NCI-H187 treated with DMSO at 0.1 percent for 48 hours (cell line): ENCODE results near the gene RAB36.
A peak's percentile ranks its signal among the peaks of the same experiment; 100 is the strongest.

Experiments
- DNase-seq: peaks from one replicate; lab custom pipeline; 2025; lab: John Stamatoyannopoulos, UW

Gene RAB36

GRCh38 chr22:23182309-23183060 is 37.2 kb downstream of the RAB36 start:
- peak; percentile 43 for DNase-seq

DNA sequence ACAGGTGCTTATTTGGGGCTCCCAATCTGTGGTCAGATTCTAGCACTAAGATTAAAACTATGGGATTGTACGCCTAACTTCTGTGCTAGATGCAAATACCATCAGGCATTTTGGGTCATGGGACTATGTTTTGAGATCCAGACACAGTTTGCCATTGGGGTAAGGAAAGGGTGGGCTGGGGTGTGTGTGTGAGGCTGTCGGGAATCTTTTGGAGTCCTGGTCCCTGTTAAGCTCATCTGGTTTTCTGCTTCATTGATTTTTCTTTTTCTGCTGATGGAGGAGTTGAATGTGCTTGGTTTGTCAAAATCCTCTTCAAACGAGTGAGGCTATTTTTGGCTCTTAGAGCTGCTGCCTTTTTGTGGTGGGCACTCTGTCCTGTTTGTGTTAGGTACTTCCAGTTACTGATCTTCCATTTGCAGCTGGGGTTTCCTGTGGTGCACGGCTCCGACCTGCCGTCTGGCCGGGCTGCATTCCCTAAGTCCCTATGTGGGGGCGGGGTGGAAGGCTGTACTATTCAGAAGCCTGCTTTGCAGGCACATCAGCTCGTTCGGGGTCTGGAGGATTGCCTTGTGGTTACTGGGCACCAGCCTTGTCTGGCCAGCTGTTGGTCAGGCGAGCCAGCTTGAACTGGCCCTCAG is 37.9 kb downstream of the RAB36 start:
- DNase-seq = no peak

- DNase-seq = no peak
These were observed 39.0 kb downstream of the RAB36 start for GRCh38 chr22:23184100-23184763.

DNA sequence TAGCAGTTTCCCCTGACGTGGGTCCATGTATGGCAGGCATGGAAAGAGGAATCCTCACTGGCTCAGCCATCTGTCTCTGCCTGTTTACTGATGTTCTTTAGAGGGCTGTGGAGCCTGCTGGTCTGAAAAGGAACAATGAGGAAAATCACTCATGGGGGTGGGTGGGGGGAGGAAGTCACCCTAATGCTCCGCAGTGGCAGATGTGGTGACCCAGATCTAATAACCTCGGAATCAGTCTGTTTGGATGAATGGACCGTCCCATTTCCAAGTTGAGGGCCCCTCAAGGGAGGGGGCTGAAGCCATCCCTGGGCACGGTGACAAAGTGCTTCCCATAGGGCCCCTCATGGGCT is 39.5 kb downstream of the RAB36 start:
- no peak for DNase-seq

- no peak for DNase-seq
These were observed 41.9 kb downstream of the RAB36 start for GRCh38 chr22:23187211-23187610.

DNA sequence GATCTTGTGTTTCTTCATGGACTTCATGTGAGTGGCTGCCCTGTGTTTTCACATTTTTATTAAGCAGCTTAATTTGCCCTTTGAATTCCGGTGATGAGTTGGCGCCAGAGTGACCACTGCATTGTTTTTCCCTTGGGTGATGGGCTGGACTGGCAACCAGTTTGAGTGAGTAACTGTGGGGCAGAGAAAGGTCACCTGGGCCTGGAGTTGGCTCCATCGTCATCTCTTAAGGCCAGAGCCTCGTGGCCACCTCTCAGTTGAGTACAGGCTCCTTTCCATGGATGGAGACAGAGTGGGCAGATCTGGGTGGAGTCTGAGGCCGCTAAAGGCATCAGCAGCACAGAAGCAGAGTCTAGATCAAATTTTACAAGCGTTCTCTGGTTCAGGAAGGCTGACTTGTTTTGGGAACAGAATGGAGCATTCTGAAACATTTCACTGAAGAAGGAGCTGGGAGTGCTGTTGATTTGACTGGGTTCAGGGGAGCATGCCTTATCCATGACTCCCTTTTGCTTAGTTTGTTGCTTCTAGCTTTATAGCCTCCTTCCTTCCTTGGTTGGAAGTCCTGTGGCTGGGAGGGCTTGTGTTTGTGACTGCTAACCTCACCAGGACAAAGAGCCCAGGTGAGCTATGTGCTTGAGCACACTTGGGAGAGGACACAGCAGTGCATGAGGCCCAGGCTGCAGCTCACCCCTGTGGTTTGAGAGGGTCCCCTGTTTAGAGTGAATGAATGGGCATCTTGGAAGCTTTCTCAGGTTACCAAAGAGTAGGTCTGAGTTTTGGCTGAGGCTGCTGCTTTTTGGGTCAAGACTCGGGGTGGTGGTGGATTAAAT is 42.8 kb downstream of the RAB36 start:
- no peak for DNase-seq

DNA sequence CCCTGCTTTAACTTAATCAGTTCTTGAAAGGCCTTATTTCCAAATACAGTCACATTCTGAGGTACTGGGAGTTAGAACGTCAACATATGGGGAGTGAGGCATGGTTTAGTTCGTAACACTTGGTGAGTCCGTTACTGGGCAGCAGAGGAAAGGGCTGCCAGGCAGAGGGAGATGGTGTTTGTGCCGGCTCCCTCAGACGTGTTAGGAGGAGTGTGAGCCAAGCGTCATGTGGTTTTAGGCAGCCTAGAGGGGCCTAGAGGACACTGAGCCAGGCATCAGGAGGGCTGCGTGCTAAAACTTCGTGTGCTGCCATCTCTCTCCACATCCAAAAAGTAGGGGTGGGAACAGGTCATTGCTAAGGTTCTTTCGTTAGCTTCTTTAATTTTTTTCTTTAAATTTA is 45.2 kb downstream of the RAB36 start:
- DNase-seq = no peak

DNA sequence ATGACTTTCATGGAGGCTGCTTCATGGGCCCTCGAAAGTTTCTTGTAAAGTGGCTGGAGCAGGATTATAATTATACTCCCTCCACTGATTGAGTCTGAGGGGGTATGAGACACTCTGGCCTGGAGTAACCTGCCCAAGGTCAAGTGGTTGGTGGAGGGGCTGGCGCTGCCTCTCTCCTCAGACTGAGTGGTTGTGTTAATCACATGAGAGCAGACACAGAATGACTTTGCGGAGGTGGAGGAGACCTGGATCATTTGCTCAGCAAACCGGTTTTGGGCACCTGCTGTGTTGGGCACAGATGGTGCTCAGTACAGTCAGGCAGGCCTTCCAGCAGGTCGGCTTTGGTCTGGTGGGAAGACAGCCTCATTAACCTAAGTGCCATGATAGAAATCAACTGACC is 46.9 kb downstream of the RAB36 start:
- no peak for DNase-seq

GRCh38 chr22:23192558-23192957 is 47.3 kb downstream of the RAB36 start:
- no peak for DNase-seq

DNA sequence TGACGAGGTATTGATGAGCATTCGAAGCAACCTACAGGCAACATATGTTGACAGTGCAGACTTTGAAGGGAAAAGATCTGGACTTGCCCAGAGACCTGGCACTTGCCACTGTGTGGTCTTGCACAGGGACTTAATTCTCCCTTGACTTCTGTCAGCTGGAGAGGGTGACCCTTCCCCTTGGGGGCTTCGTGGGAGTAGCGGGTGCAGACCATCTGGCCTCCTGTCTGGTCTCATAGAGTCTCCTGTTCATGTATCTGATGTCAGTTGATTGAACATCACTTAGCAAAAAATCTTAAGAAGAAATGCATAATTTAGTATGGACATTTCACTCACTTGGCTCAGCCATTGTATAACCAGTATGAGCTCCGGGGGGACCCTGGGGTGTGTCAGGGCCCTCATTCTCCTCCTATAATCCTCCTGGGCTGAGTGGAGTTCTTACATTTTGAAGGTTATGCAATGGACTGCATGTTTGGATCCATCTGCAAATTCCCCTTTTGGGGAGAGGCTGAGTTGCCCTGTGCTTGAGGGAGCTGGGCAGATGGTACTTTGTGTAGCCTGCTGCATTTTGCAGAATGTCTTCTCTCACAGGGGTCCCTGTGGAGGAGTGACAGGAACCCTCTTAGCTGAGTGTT is 48.0 kb downstream of the RAB36 start:
- no peak for DNase-seq

- DNase-seq = no peak
These were observed 48.6 kb downstream of the RAB36 start for GRCh38 chr22:23193882-23194281.

DNA sequence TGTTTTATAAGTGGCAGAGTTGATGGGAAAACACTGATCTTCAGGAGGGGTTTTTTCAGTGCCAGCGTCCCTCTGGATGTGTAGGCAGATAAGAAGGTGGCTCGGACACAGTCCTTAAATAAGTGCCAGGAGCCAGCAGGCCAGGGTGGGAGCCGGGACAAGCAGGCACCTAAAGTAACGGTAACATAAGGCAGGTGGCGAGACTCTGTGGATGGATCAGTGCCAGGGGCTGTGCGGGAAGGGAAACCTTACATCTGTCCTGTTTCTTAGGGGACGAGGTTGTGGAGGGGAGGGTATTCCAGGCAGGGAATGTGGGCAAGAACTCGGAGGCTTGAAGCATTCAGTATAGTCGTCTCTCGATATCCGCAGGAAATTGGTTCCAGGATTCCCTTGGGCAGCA is 50.9 kb downstream of the RAB36 start:
- DNase-seq = no peak

- DNase-seq = no peak
These were observed 52.6 kb downstream of the RAB36 start for GRCh38 chr22:23197836-23198235.

DNA sequence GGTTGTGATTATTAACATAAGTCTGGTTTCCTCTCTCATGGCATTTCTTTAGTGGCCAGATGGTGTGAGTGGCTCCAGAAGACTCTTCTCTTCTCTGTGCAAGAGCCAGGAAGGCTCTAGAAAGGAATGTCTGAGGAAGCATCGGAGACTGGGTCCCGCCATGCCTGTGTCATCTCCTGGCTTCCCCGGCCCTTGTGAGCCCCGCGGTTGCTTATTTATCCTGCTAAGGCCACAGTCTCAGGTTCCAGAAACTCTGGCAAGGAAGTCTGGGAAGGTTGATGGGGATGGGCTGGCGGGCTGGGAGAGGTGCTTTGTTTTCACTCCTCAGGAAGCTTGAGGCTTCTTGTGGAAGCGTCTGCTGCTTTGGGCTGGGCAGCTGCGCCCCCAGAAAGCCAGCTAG is 53.9 kb downstream of the RAB36 start:
- DNase-seq = no peak

DNA sequence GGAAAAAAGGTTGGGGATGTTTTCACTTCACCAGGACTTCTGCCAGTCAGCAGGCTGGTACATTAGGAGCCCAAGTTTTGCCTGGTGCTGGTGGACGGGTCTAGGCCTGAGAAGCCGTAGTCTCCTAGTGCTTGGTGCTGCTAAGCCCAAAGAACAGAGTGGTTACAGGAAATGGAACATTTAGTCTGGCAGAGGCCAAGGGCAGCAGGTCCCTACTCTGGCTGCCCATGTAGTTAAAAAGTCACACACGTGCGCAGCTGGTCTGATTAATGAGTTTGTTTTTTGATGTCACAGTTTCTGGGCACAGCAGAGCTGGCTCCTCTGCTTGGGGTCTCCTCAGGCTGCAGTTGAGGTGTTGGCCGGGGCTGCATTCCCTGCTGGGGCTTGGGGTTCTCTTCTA is 55.6 kb downstream of the RAB36 start:
- DNase-seq = no peak

- DNase-seq = no peak
These were observed 57.7 kb downstream of the RAB36 start for GRCh38 chr22:23202812-23203451.

DNA sequence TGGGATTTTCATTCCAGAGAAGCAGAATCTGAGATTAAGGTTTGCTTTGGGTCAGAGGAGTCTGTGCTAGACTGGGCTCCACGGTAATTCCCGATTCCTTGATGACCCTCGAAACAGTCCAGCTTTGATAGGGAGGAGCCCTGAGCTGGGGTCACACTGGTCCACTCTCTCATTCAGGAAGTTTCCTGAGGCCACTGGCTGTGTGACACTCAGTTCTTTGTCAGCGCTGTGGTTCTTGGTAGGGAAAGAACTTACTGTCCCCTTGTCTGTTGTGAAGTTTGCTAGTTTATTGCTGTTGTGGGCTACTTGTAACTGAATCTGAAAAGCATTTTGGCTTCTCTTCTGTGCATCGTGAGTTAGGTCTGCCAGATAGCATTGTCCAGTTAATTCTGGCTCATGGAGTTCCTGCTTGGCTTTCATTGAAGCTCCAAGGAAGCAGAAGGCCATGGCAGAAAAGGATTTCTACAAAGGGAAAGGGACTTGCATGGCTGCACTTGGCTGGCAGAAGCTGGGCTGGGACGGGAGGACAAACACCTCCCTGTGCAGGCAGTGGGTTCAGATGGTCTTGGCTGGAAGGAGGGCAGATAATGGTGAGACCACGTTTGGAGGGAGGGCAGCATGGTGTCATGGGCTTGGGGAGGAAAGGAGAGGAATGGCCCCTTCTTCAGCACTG is 58.3 kb downstream of the RAB36 start:
- no peak for DNase-seq

- no peak for DNase-seq
These were observed 58.8 kb downstream of the RAB36 start for GRCh38 chr22:23204125-23204488.

DNA sequence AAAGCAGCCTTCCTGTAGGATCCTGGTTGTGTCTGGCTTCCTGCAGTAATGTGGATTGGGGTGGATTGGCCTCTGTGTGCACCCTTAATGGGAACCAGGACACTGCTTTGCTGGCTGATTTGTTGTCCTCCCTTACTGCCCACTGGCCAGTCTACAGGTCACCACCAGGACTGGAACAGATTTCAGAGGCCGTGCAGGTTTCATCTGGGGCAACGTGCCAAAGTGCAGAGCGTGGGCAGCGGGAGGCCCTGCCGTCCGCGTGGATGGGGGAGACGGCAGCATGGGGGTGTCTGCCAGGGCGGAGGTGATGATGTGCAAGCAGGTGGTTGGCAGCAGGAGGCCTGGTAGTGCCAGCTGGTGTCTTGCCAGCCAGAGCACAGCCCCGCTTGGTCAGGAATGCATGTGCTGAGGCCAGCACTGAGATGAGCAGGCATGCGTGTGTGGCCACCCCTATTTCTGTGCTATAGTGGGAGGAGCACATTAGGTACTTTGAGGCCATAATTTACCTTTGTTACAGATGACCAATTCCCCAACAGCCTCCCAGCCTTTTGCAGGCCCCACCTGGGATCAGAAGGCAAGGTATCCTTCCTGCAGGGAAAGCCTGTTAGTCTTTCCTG is 59.4 kb downstream of the RAB36 start:
- DNase-seq = no peak

DNA sequence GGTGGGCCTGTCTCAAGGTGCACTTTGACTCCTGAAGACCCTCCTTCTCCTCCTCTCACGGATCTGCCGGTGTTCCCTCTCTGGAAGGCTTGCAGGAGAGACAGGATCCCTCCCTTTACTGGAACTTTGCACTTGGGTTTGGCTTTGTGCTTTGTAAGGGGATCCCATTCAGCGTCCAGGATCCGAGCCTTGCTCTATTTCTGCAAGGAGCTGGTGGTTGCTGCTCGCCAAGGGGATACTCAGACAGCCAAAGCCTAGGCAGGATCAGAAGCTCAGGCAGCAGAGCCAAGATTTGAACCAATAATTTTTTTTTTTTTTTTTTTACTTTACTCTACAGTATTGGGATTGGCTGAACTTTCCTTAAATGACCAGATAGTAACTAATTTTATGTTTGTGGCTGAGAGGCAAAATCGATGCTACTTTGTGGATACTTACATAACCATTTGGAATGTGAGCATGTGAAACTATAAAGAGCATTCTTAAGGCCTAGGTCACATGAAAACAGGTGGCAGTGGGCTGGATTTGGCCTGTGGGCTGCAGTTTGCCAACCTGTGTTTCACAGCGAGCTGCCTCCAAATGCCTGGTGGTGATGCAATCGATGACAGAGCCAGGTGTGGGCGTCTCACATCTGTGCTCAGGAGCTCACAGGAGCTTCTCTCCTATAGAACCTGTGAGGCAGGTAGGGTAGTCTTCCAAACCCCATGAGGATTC is 60.2 kb downstream of the RAB36 start:
- DNase-seq = no peak
